HG03571 (cell line): ENCODE data around the gene PRKCA.
"Not testable (repeated sequence)": the region's sequence is repeated elsewhere in the genome, so short reads cannot be mapped to it uniquely, and the experiment has no call there.

Experiments used
- ATAC-seq: cut with Tn5 transposase; IDR thresholded peaks from one replicate; pipeline ENCODE4 v1.9.1; 2021; ENCODE audit not compliant: unreplicated experiment

Gene PRKCA

GRCh38 chr17:66322764-66323163 is 20.4 kb downstream of the PRKCA start:
- ATAC-seq: no peak

- ATAC-seq: not testable (repeated sequence)
Observed at GRCh38 chr17:66324381-66325004, 22.1 kb downstream of the PRKCA start.

GRCh38 chr17:66326476-66327047 is 24.1 kb downstream of the PRKCA start:
- no peak for ATAC-seq

- ATAC-seq: no peak
Observed at GRCh38 chr17:66330646-66331037, 28.2 kb downstream of the PRKCA start.

- no peak for ATAC-seq
Observed at GRCh38 chr17:66331038-66331816, 28.8 kb downstream of the PRKCA start.

GRCh38 chr17:66335797-66336196 is 33.4 kb downstream of the PRKCA start:
- ATAC-seq: no peak

- no peak for ATAC-seq
Observed at GRCh38 chr17:66337268-66337667, 34.9 kb downstream of the PRKCA start.

GRCh38 chr17:66337866-66338485 is 35.6 kb downstream of the PRKCA start:
- no peak for ATAC-seq

GRCh38 chr17:66338937-66339336 is 36.5 kb downstream of the PRKCA start:
- no peak for ATAC-seq

GRCh38 chr17:66339561-66339960 is 37.1 kb downstream of the PRKCA start:
- no peak for ATAC-seq

- ATAC-seq: no peak
Observed at GRCh38 chr17:66340720-66341119, 38.3 kb downstream of the PRKCA start.

- peak; percentile 61 for ATAC-seq
Observed at GRCh38 chr17:66341462-66341861, 39.0 kb downstream of the PRKCA start.

GRCh38 chr17:66342263-66342662 is 39.9 kb downstream of the PRKCA start:
- ATAC-seq: not testable (repeated sequence)

GRCh38 chr17:66343531-66344078 is 41.2 kb downstream of the PRKCA start:
- ATAC-seq: no peak

GRCh38 chr17:66344473-66344872 is 42.1 kb downstream of the PRKCA start:
- ATAC-seq: no peak

- ATAC-seq: no peak
Observed at GRCh38 chr17:66345264-66345663, 42.9 kb downstream of the PRKCA start.

- not testable (repeated sequence) for ATAC-seq
Observed at GRCh38 chr17:66345949-66346638, 43.7 kb downstream of the PRKCA start.

GRCh38 chr17:66347661-66348514 is 45.5 kb downstream of the PRKCA start:
- ATAC-seq: no peak

GRCh38 chr17:66348584-66349165 is 46.3 kb downstream of the PRKCA start:
- no peak for ATAC-seq
